Gastrocnemius medialis (tissue), 4 donors: ENCODE measurements around the gene RAD9B.
A peak's percentile ranks its signal among the peaks of the same experiment; 100 is the strongest.

Experiments used
- POLR2A ChIP-seq, 2 donors: fragments of 450-650 bp; IDR thresholded peaks; one replicate each; pipeline ENCODE4 v1.6.1; 2017; ENCODE audit warnings: antibody characterized with exemption in 2 of 2, mild to moderate bottlenecking in 2 of 2, moderate library complexity in 2 of 2
- TF ChIP-seq, protein P1 (sequence below), 5 experiments: fragments of 450-650 bp in 3 of 5; fragments of 200-600 bp in 2 of 5; sonication (generic) in 2 of 5; IDR thresholded peaks in 4 of 5; conservative IDR thresholded peaks in 1 of 5; 1 replicate in 4 of 5; 2 replicates in 1 of 5; pipeline ENCODE4 v1.5.1; 2016 to 2019; ENCODE audit warnings: antibody characterized with exemption in 5 of 5, mild to moderate bottlenecking in 3 of 5, moderate library complexity in 3 of 5

DNA sequence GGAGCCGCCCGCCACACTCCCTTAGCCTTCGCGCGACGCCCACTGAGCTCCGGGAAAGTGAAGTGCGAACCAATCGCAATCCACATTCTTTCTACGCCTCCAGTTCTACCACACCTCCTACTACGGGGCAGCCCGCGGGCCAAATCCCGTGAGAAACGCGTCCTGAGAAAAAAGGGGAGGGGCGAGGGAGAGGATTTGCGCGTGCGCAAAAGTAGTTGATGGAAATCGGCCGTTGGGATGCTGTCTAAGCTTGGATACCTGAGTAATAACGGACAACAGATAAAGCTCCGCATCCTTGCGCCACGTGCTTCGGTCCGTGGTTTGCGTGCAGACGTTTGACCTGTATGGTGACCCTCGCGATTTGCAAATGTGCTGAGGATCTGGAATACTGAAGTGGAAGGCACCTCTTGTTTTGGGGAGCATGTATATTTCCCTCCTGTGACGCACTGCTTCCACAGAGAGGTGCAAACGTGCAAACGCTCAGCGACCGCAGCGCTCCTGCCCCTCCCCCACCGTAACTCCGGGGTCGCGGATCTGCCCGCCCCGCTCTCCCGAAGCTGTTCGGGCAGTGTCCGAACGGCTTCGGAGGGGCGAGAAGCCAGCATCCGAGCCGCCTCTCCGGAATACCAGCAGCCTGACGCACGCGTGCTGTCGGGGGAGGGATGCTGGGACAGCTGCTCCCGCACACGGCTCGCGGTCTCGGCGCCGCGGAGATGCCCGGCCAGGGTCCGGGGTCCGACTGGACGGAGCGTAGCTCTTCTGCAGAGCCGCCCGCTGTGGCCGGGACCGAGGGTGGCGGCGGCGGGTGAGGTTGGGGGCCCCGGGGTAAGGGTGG is 33.7 kb upstream of the RAD9B start, which contains the start of the genes FAM216A and GPN3:
- TF ChIP-seq, protein P1, sequence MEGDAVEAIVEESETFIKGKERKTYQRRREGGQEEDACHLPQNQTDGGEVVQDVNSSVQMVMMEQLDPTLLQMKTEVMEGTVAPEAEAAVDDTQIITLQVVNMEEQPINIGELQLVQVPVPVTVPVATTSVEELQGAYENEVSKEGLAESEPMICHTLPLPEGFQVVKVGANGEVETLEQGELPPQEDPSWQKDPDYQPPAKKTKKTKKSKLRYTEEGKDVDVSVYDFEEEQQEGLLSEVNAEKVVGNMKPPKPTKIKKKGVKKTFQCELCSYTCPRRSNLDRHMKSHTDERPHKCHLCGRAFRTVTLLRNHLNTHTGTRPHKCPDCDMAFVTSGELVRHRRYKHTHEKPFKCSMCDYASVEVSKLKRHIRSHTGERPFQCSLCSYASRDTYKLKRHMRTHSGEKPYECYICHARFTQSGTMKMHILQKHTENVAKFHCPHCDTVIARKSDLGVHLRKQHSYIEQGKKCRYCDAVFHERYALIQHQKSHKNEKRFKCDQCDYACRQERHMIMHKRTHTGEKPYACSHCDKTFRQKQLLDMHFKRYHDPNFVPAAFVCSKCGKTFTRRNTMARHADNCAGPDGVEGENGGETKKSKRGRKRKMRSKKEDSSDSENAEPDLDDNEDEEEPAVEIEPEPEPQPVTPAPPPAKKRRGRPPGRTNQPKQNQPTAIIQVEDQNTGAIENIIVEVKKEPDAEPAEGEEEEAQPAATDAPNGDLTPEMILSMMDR (IDR thresholded peaks at IDR 0.05 in 4 of 5, conservative IDR thresholded peaks at IDR 0.05 in 1 of 5): no peak
- peak; percentile 24 to 88 for TF ChIP-seq POLR2A (IDR thresholded peaks at IDR 0.05)
